Right lobe of liver (tissue), 4 donors: ENCODE measurements around the gene HSPA6.

ENCODE experiments used
- CTCF ChIP-seq, 4 donors: fragments of 200-600 bp in 3 of 4; fragments of 450-650 bp in 1 of 4; IDR thresholded peaks; one replicate each; pipeline versions ENCODE4 v1.5.1 to v1.8.0; 2016 to 2022; ENCODE audit warnings: antibody characterized with exemption in 4 of 4, mild to moderate bottlenecking in 2 of 4
- POLR2A ChIP-seq: fragments of 450-650 bp; IDR thresholded peaks from one replicate; pipeline ENCODE4 v1.6.1; 2017; ENCODE audit warnings: antibody characterized with exemption, mild to moderate bottlenecking
- donor health status: DM: no; HTN: no; CAD: no.
- donor health status: DM: no; HTN: no; CAD: no.
- donor health status: DM: no; HTN: yes; CAD: no.

DNA sequence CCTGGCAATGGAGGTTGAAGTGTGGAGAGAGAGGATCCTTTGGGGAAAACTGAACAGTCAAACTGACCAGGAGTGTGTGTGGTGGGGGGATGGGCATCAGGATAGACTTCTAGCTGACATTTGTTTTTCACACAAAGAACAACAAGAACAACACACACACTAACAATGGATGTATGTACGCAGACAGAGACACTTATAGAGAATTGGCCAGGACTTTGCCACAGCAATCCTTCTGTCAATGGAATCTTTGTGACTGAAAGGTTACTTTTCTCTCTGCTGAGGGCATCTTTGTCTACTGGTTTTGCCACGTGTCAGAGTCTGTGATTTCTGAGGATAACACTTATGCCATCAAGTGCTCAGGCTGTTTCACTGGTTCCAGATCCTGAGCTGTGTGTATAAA, 31.5 kb upstream of the HSPA6 start:
- TF ChIP-seq POLR2A (no peak), CTCF (IDR thresholded peaks at IDR 0.05) (no peak)
